K562 (cell line): ENCODE results near the gene ACADSB.

Experiments
- BRF1 ChIP-seq: IDR thresholded peaks from 3 replicates; pipeline ENCODE4 v1.6.1; 2011; ENCODE audit warnings: borderline replicate concordance, mild to moderate bottlenecking; ENCODE audit not compliant: insufficient read length; ENCODE audit errors: extremely low read depth
- EHMT2 ChIP-seq: fragments of 450-650 bp; IDR thresholded peaks from 2 replicates; pipeline ENCODE4 v1.6.1; 2018; ENCODE audit warnings: antibody characterized with exemption
- MBD2 ChIP-seq: sonication (generic); IDR thresholded peaks from 2 replicates; pipeline ENCODE4 v1.6.1; 2016; ENCODE audit warnings: low read depth, borderline replicate concordance
- MEF2A ChIP-seq: IDR thresholded peaks from 2 replicates; pipeline ENCODE4 v1.6.1; 2011; ENCODE audit warnings: low read depth, mild to moderate bottlenecking, low read length, moderate library complexity; ENCODE audit not compliant: control insufficient read depth
- MTA3 ChIP-seq: fragments of 450-650 bp; formaldehyde crosslinking; IDR thresholded peaks from 2 replicates; pipeline ENCODE4 v1.6.1; 2017; ENCODE audit warnings: mild to moderate bottlenecking, borderline replicate concordance
- MYBL2 ChIP-seq, 2 experiments: fragments of 450-650 bp in 1 of 2; sonication (generic) in 1 of 2; formaldehyde crosslinking in 1 of 2; IDR thresholded peaks; 2 replicates each; pipeline versions ENCODE4 v1.6.1 to v1.8.1; 2017 to 2022; ENCODE audit warnings: borderline replicate concordance in 1 of 2, inconsistent platforms in 1 of 2, low read depth in 1 of 2, mild to moderate bottlenecking in 1 of 2, missing genetic modification reagents in 1 of 2, moderate library complexity in 1 of 2
- POLR2A ChIP-seq: fragments of 450-650 bp; conservative IDR thresholded peaks from 2 replicates; pipeline ENCODE4 v1.6.1; 2016
- RCOR1 ChIP-seq, 2 experiments: IDR thresholded peaks; 2 replicates each; pipeline ENCODE4 v1.6.1; 2012; ENCODE audit warnings: low read depth in 2 of 2, low read length in 2 of 2, borderline replicate concordance in 1 of 2, improper control_type of control experiment in 1 of 2
- TRIM28 ChIP-seq: fragments of 450-650 bp; IDR thresholded peaks from 2 replicates; pipeline ENCODE4 v1.6.1; 2017
- ZNF239 ChIP-seq: fragments of 250-450 bp; sonication (Bioruptor Pico); IDR thresholded peaks from 2 replicates; pipeline ENCODE4 v1.4.0; 2020; ENCODE audit warnings: mild to moderate bottlenecking
- ZNF274 ChIP-seq: IDR thresholded peaks from 2 replicates; pipeline ENCODE4 v1.6.1; 2011; ENCODE audit warnings: low read depth, mild to moderate bottlenecking, low read length, moderate library complexity, borderline replicate concordance
- ZNF77 ChIP-seq: fragments of 250-450 bp; sonication (Bioruptor Pico); IDR thresholded peaks from 2 replicates; pipeline ENCODE4 v1.5.0; 2020
- TF ChIP-seq, protein P1 (sequence below): fragments of 250-450 bp; sonication (Bioruptor Pico); IDR thresholded peaks from 2 replicates; pipeline ENCODE4 v1.5.0; 2021
- TF ChIP-seq, protein P2 (sequence below), 3 experiments: IDR thresholded peaks in 2 of 3; conservative IDR thresholded peaks in 1 of 3; 2 replicates each; pipeline ENCODE4 v1.5.1; 2011 to 2012; ENCODE audit warnings: low read length in 3 of 3, mild to moderate bottlenecking in 3 of 3, control low read depth in 2 of 3, improper control_type of control experiment in 1 of 3, inconsistent platforms in 1 of 3, low read depth in 1 of 3, mixed read lengths in 1 of 3, moderate library complexity in 1 of 3; ENCODE audit not compliant: insufficient read depth in 2 of 3

DNA sequence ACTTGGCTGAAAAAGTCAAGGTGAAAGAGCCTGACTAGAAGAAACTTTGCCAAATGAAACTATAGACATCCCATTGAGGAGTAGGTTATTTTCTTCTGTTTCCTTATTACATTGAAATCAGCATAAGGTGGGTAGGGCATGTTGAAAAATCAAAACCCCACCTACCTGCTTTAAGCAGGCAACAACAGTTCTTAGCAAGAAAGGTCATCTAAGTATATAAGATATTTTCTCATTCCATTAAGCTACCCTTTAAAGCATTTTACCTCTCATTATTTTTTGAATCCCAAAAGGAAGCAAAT, 30.8 kb downstream of the ACADSB start:
- TF ChIP-seq ZNF274: no peak
- TF ChIP-seq RCOR1 (IDR thresholded peaks at IDR 0.05; ENCODE audit: borderline replicate concordance in 1 of 2, low read depth in 2 of 2, low read length in 2 of 2): no peak
- TF ChIP-seq, protein P1, sequence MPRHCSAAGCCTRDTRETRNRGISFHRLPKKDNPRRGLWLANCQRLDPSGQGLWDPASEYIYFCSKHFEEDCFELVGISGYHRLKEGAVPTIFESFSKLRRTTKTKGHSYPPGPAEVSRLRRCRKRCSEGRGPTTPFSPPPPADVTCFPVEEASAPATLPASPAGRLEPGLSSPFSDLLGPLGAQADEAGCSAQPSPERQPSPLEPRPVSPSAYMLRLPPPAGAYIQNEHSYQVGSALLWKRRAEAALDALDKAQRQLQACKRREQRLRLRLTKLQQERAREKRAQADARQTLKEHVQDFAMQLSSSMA (CRISPR knock-in tag): no peak
- TF ChIP-seq MEF2A: no peak
- TF ChIP-seq, protein P2, sequence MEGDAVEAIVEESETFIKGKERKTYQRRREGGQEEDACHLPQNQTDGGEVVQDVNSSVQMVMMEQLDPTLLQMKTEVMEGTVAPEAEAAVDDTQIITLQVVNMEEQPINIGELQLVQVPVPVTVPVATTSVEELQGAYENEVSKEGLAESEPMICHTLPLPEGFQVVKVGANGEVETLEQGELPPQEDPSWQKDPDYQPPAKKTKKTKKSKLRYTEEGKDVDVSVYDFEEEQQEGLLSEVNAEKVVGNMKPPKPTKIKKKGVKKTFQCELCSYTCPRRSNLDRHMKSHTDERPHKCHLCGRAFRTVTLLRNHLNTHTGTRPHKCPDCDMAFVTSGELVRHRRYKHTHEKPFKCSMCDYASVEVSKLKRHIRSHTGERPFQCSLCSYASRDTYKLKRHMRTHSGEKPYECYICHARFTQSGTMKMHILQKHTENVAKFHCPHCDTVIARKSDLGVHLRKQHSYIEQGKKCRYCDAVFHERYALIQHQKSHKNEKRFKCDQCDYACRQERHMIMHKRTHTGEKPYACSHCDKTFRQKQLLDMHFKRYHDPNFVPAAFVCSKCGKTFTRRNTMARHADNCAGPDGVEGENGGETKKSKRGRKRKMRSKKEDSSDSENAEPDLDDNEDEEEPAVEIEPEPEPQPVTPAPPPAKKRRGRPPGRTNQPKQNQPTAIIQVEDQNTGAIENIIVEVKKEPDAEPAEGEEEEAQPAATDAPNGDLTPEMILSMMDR (IDR thresholded peaks at IDR 0.05 in 2 of 3, conservative IDR thresholded peaks at IDR 0.05 in 1 of 3; ENCODE audit: insufficient read depth in 2 of 3, low read depth in 1 of 3, low read length in 3 of 3): no peak
- no peak for TF ChIP-seq BRF1
- TF ChIP-seq MTA3: no peak
- TF ChIP-seq ZNF239 (CRISPR knock-in tag): no peak
- TF ChIP-seq POLR2A: no peak
- no peak for TF ChIP-seq MYBL2 (IDR thresholded peaks at IDR 0.05; ENCODE audit: low read depth)
- TF ChIP-seq MYBL2 (CRISPR knock-in tag; IDR thresholded peaks at IDR 0.05; ENCODE audit: borderline replicate concordance): no peak
- TF ChIP-seq TRIM28: no peak
- TF ChIP-seq EHMT2: no peak
- TF ChIP-seq MBD2: no peak
- no peak for TF ChIP-seq ZNF77
